Skeletal muscle satellite cell (primary cell): ENCODE results near the gene TTC28.
"Not testable (repeated sequence)": the region's sequence is repeated elsewhere in the genome, so short reads cannot be mapped to it uniquely, and the experiment has no call there.

ENCODE experiments used
- H3K27me3 ChIP-seq: 2 replicates; pipeline ENCODE4 v1.7.0; 2013; ENCODE audit warnings: low read length; ENCODE audit not compliant: control insufficient read depth, insufficient read depth
- H3K36me3 ChIP-seq: 2 replicates; pipeline ENCODE4 v1.7.0; 2013; ENCODE audit warnings: mild to moderate bottlenecking, control low read depth, low read length; ENCODE audit not compliant: insufficient read depth
- H3K4me1 ChIP-seq: 2 replicates; pipeline ENCODE4 v1.7.0; 2013; ENCODE audit warnings: low read length; ENCODE audit not compliant: control insufficient read depth, insufficient read depth
- H3K4me2 ChIP-seq: 2 replicates; pipeline ENCODE4 v1.7.0; 2013; ENCODE audit warnings: mild to moderate bottlenecking, low read length
- H3K4me3 ChIP-seq: 2 replicates; pipeline ENCODE4 v1.7.0; 2013; ENCODE audit warnings: low read length
- H3K9ac ChIP-seq: 2 replicates; pipeline ENCODE4 v1.7.0; 2013; ENCODE audit warnings: mild to moderate bottlenecking, low read depth, low read length, moderate library complexity
- H3K9me3 ChIP-seq: replicated peaks from 2 replicates; pipeline ENCODE4 v1.7.0; 2013; ENCODE audit warnings: mild to moderate bottlenecking, control low read depth, low read length

Gene TTC28

DNA sequence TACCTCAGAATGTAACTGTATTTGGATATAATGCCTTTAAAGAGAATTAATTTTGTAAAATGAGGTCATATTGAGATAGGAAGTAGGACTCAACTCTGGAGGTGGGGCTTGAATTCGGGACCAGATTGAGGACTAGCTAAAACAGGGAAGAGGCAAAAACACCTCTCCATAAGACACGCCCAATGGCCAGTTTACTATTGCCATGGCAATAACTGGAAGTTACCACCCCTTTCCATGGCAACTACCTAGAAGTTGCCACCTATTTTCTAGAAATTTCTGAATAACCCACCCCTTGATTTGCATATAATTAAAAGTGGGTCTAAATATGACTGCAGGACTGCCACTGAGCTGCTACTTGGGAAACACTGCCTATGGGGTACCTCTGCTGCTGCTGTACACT lies 206.4 kb downstream of the TTC28 start:
- H3K27me3 ChIP-seq = no peaks in the 10 kb centered on the region
- H3K9ac ChIP-seq = no peak overlapping the region
- H3K4me3 ChIP-seq = no peak overlapping the region
- no peaks in the 10 kb centered on the region for H3K9me3 ChIP-seq
- no peaks in the 10 kb centered on the region for H3K36me3 ChIP-seq
- no peaks in the 10 kb centered on the region for H3K4me1 ChIP-seq
- H3K4me2 ChIP-seq = no peak overlapping the region

DNA sequence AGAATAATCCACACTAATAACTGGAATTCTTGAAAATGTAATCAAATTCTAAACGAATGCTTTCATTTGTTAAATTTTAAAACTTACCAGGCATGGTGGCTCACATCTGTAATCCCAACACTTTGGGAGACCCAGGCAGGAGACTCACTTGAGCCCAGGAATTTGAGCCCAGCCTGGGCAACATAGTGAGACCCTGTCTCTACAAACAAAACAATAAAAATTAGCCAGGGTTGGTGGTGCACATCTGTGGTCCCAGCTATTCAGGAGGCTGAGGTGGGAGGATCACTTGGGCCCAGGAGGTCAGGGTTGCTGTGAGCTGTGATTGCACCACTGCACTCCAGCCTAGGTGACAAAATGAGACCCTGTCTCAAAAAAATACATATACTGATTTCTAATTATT lies 212.6 kb downstream of the TTC28 start:
- not testable (repeated sequence) for H3K9ac ChIP-seq, H3K4me2 ChIP-seq, H3K9me3 ChIP-seq, H3K36me3 ChIP-seq, H3K4me1 ChIP-seq, H3K4me3 ChIP-seq, H3K27me3 ChIP-seq

DNA sequence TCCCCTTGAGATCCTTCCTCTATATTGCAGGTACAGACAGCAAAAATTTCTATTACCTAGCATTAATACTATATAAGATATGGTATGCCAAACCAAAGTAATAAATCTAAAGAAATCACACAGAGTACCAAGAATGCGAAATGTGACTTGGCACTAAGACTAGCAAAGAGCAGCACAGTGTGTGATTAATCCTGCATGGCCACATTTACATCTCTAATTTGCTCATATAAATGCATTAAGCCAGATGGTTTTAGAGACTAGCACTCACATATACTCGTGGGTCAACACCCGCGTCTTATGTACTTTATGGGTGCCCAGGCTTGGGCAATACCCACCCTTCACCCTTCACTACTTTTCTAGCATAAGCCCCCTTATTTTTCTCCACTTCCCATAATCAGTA lies 213.2 kb downstream of the TTC28 start:
- H3K4me2 ChIP-seq = no peak overlapping the region
- H3K4me1 ChIP-seq = no peaks in the 10 kb centered on the region
- H3K36me3 ChIP-seq = no peaks in the 10 kb centered on the region
- no peak overlapping the region for H3K9ac ChIP-seq
- H3K9me3 ChIP-seq = no peaks in the 10 kb centered on the region
- no peak overlapping the region for H3K4me3 ChIP-seq
- H3K27me3 ChIP-seq = no peaks in the 10 kb centered on the region

DNA sequence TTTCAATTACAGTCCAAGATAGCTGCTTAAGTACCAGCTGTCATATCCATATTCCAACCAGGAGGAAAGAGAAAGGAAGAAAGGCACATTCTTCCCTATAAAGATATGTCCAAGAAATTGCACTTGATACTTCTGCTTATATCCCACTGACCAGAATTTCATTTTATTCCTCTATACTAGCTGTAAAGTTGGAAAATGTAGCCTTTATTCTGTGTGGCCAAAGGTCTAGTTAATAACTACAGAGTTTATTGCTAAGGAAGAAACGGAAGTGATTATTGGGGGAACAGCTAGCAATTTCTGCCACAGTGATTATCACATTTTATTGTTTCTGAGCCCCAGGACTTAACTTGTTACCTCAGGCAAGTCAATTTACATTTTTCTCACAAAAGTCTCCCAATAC lies 213.8 kb downstream of the TTC28 start:
- no peaks in the 10 kb centered on the region for H3K36me3 ChIP-seq
- no peak overlapping the region for H3K9ac ChIP-seq
- H3K4me3 ChIP-seq = no peak overlapping the region
- H3K4me1 ChIP-seq = no peaks in the 10 kb centered on the region
- no peak overlapping the region for H3K4me2 ChIP-seq
- no peaks in the 10 kb centered on the region for H3K27me3 ChIP-seq
- no peaks in the 10 kb centered on the region for H3K9me3 ChIP-seq

DNA sequence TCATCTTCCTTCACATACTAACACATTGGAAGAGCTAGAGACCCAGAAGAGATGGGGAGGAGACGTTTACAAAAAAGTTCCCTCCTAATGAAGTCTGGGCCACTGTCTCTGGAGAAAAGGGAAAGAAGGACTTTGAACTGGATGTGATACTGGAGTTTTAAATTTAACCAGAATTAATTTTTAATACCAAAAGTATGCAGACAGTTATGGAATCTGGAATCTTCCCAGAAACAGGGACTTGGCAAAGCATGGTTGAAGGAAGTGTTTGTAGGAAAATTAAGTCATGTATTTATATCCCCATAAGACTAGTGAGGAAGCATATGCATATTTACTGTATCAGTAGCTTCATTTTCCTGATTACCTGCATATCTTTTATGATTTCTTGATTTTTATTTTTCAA lies 215.5 kb downstream of the TTC28 start:
- Histone ChIP-seq H3K9me3 (no peaks in the 10 kb centered on the region), H3K9ac (no peak overlapping the region), H3K4me3 (no peak overlapping the region), H3K4me2 (no peak overlapping the region), H3K27me3 (no peaks in the 10 kb centered on the region), H3K4me1 (no peaks in the 10 kb centered on the region), H3K36me3 (no peaks in the 10 kb centered on the region)

DNA sequence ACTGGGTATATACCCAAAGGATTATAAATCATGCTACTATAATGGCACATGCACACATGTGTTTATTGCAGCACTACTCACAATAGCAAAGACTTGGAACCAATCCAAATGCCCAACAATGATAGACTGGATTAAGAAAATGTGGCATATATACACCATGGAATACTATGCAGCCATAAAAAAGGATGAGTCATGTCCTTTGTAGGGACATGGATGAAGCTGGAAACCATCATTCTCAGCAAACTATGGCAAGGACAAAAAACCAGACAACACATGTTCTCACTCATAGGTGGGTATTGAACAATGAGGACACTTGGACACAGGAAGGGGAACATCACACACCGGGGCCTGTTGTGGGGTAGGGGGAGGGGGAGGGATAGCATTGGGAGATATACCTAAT lies 216.2 kb downstream of the TTC28 start:
- not testable (repeated sequence) for H3K36me3 ChIP-seq, H3K9ac ChIP-seq, H3K9me3 ChIP-seq, H3K27me3 ChIP-seq, H3K4me1 ChIP-seq, H3K4me2 ChIP-seq, H3K4me3 ChIP-seq

DNA sequence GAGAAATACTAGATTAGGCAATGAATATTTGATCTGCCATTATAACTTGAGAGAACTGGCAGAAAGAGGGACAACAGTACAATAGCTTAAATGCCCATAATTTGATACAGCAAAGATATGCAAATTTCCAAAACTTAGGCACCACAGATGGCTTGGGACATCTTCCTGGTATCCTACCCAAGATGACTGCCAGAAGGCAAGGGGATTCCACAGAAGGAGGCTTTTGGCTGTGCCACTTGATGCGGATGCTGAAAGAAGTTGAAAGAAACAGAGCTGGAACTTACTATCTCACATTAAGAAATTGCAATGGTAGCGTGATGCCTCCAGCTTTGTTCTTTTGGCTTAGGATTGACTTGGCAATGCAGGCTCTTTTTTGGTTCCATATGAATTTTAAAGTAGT lies 216.7 kb downstream of the TTC28 start:
- Histone ChIP-seq H3K36me3 (no peaks in the 10 kb centered on the region), H3K4me3 (no peak overlapping the region), H3K9ac (no peak overlapping the region), H3K4me1 (no peaks in the 10 kb centered on the region), H3K4me2 (no peak overlapping the region), H3K9me3 (no peaks in the 10 kb centered on the region), H3K27me3 (no peaks in the 10 kb centered on the region)

DNA sequence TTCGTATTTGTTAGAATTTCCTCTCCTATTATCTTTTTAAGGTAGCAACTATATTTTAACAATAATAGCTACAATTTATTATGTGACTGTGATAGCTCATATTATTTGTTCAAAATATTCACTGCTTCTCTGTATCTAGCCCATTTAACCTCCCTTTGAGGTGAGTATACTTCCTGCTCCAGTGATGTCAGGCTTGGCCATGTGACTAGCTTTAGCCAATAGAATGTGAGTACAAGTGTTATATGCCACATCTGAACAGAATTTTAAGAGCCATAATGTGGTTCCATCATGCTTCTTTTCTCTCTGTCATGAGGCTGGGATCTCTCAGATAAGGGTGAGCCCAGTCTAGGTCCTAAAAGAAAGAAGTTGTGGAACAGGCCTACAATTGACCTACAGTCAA lies 217.6 kb downstream of the TTC28 start:
- no peak overlapping the region for H3K4me3 ChIP-seq
- no peaks in the 10 kb centered on the region for H3K27me3 ChIP-seq
- no peaks in the 10 kb centered on the region for H3K4me1 ChIP-seq
- H3K9me3 ChIP-seq = no peaks in the 10 kb centered on the region
- no peak overlapping the region for H3K9ac ChIP-seq
- H3K4me2 ChIP-seq = no peak overlapping the region
- H3K36me3 ChIP-seq = no peaks in the 10 kb centered on the region

DNA sequence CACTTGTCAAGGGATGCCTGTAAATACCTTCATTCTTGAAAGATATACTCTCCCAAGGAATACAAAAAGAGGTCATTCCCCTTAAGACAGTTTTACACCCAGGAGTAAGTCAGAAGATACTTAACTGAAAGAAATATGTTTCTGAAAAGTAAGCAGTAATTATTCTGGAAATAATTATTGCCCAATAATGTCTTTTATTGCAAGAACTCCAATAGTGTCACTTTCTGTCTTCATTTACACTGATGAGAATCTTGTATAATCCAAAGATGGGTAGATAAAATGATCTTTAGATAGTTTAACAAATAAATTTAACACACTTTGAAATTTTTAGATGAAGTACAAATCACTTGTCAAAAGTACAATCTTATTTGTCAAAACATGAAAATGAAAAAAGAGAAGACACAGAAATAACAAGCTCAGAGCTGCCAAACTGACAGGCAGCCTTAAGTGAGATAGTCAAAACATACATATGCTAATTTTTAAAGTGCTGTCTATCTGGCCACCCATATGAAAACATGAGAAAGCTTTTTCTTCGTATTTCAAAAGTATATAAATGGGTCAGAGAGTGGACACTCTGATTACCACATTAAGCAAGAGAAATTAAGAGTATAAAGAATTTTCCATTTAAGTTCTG lies 225.1 kb downstream of the TTC28 start:
- Histone ChIP-seq H3K4me1 (no peaks in the 10 kb centered on the region), H3K9me3 (no peaks in the 10 kb centered on the region), H3K27me3 (no peaks in the 10 kb centered on the region), H3K4me2 (no peak overlapping the region), H3K4me3 (no peak overlapping the region), H3K36me3 (no peaks in the 10 kb centered on the region), H3K9ac (no peak overlapping the region)

DNA sequence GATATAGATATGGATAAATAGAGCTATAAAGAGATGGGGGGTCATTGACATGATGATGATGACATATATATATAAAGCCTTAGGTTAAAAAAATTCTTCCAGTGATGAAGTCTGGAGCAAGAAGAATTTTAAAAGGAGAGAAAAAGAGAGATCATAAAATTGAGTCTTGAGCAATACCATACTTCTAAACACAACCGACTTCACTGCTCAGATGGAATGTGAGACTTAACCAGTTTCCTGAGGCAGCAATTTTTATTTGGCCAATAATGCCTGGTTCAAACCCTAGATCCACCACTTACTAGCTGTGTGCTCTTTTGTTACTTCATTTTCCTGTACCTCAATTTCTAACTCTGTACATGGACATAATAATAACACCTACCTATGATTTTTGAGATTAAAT lies 229.5 kb downstream of the TTC28 start:
- Histone ChIP-seq H3K4me2 (no peak overlapping the region), H3K36me3 (no peaks in the 10 kb centered on the region), H3K4me3 (no peak overlapping the region)

DNA sequence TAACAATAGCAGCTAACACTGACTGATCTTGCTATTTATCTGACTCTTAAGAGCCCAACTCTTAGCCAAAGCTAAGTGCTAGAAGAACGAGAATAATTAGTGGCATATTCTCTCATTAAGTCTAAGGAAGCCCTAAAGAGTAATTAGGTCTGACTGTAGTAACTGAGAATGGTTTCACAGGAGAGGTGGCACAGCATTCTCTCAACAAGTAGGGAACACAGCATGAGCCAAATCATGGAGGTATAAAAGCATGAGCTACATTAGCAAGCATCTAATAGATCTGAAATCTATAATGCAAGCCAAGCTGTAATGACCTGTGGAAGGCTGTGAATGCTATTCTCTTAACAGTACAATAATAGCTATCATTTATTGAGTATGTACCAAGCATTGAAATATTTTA lies 230.6 kb downstream of the TTC28 start:
- no peak overlapping the region for H3K4me2 ChIP-seq
- H3K9me3 ChIP-seq = no peaks in the 10 kb centered on the region
- H3K27me3 ChIP-seq = no peaks in the 10 kb centered on the region

More for the DNA sequence above, 229.5 kb downstream of the TTC28 start:
- no peaks in the 10 kb centered on the region for H3K9me3 ChIP-seq
- no peaks in the 10 kb centered on the region for H3K4me1 ChIP-seq
- no peaks in the 10 kb centered on the region for H3K27me3 ChIP-seq
- no peak overlapping the region for H3K9ac ChIP-seq

DNA sequence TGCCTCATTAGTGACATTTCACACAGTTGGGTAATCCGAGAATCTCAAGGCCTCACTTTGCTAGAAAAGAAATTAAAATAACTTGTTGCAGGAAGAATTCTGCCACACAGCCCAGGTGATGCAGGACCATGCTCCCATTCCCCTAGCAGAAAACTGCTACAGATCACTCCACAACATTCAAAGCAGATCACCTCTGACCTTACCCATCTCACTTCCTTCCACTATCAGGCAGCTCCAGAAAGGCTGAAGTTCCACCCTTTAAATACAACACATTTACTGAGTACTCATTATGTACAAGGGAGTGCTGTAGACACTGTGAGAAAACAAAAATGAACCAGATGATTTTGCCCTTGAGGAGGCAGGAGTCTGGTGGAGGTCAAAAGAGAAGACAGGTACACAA lies 231.0 kb downstream of the TTC28 start:
- no peaks in the 10 kb centered on the region for H3K36me3 ChIP-seq
- H3K4me2 ChIP-seq = no peak overlapping the region
- no peak overlapping the region for H3K4me3 ChIP-seq
- H3K4me1 ChIP-seq = no peaks in the 10 kb centered on the region
- H3K9me3 ChIP-seq = no peaks in the 10 kb centered on the region
- H3K27me3 ChIP-seq = no peaks in the 10 kb centered on the region
- H3K9ac ChIP-seq = no peak overlapping the region

More for the DNA sequence above, 230.6 kb downstream of the TTC28 start:
- no peaks in the 10 kb centered on the region for H3K4me1 ChIP-seq
- H3K36me3 ChIP-seq = no peaks in the 10 kb centered on the region
- H3K9ac ChIP-seq = no peak overlapping the region
- H3K4me3 ChIP-seq = no peak overlapping the region
